Bronchial epithelial cell (primary cell): ENCODE results near the gene POMP. TPM values are rescaled to one million over a fixed set of nuclear protein-coding genes. Genes with fewer than 3 reads are reported as not detected.
"Not testable (repeated sequence)": the region's sequence is repeated elsewhere in the genome, so short reads cannot be mapped to it uniquely, and the experiment has no call there.

Source experiments
- DNase-seq: peaks from one replicate; pipeline ENCODE4 v3.0.0-alpha.2; 2010; ENCODE audit warnings: low read depth
- FAIRE-seq: peaks from 2 replicates; lab custom pipeline; 2011; peaks lifted over from hg19 to GRCh38; lab: Jason Lieb, UNC
- H3K27me3 ChIP-seq: 2 replicates; pipeline ENCODE4 v1.5.1; 2011; ENCODE audit warnings: low read length; ENCODE audit not compliant: control insufficient read depth, insufficient read depth
- H3K36me3 ChIP-seq: 2 replicates; pipeline ENCODE4 v1.5.1; 2011; ENCODE audit warnings: low read length; ENCODE audit not compliant: control insufficient read depth, insufficient read depth
- H3K4me3 ChIP-seq: 2 replicates; pipeline ENCODE4 v1.5.1; 2011; ENCODE audit warnings: mild to moderate bottlenecking, low read depth, low read length, control low read depth
- CTCF ChIP-seq: IDR thresholded peaks from 2 replicates; pipeline ENCODE4 v1.5.1; 2011; ENCODE audit warnings: mild to moderate bottlenecking, moderate library complexity, low read length, control low read depth, inconsistent platforms; ENCODE audit not compliant: insufficient read depth, severe bottlenecking
- total RNA-seq: library from RNA; depleted of rRNA; stranded (reverse); fragments of >200 nt; gene quantifications from 2 replicates; pipeline ENCODE4 v1.2.1, GENCODE V29; 2014

Gene POMP
- total RNA-seq, 1 donor from 2014 or later, result 51.9 TPM

DNA sequence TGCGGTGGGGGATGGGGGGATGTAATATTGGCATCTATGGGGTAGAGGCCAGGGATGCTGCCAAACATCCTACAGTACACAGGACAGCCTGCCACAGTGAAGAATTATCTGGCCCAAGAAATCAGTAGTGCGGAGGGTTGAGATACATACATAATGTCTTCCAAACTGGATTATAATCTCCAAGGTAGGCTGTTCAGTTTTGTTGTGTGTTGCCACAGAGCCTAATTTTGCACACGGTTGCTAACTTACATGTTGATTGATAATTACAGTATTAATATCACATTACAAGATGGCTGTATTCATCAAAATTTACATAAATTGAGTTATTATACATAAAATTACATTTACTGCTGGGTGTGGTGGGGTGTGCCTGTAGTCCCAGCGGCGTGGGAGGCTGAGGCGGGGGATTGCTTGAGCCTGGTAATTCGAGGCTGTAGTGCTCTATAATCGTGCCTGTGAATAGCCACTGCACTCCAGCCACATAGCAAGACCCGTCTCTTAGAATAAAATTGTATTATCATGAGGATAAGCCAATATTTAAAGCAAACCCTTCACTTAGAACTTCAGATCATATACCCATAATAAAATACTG, 8.1 kb downstream of the POMP start:
- H3K27me3 ChIP-seq, result no peaks in the 10 kb centered on the region
- H3K4me3 ChIP-seq, result no peak overlapping the region
- FAIRE-seq, result no peak
- no peak for DNase-seq
- peaks cover 17% of the 10 kb centered on the region for H3K36me3 ChIP-seq
- no peak for TF ChIP-seq CTCF

- Histone ChIP-seq H3K27me3 (no peaks in the 10 kb centered on the region), H3K36me3 (peaks cover 16% of the 10 kb centered on the region), H3K4me3 (no peak overlapping the region)
- FAIRE-seq, result no peak
- TF ChIP-seq CTCF, result no peak
- no peak for DNase-seq
Observed at GRCh38 chr13:28671126-28671792, 12.3 kb downstream of the POMP start.

- H3K27me3 ChIP-seq, result no peaks in the 10 kb centered on the region
- FAIRE-seq, result no peak
Observed at GRCh38 chr13:28678809-28679208, 19.9 kb downstream of the POMP start.

GRCh38 chr13:28679628-28680027, 20.7 kb downstream of the POMP start:
- TF ChIP-seq CTCF, result no peak
- FAIRE-seq, result no peak

More at GRCh38 chr13:28678809-28679208, 19.9 kb downstream of the POMP start:
- no peak for TF ChIP-seq CTCF
- H3K36me3 ChIP-seq, result peaks cover 7% of the 10 kb centered on the region
- DNase-seq, result no peak
- H3K4me3 ChIP-seq, result no peak overlapping the region

DNA sequence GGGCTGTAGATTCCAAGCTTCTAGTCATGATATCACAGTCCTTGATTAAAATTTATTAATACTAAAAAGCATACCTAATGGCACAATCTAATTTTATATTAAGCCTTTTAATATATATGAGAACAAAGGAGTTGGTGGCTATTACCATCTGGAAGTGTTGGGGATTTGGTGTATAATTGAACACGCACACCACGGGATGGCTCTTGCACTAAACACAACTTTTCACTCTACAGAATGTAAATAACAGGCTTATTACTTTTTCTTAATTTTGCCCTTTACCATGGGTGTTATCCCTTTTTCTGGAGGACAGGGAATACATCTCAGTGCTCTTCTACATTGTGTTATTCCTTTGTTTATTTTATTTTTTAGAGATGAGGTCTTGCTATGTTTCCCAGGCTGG, 21.6 kb downstream of the POMP start:
- H3K36me3 ChIP-seq, result peaks cover 3% of the 10 kb centered on the region
- FAIRE-seq (no peak), DNase-seq (no peak)
- no peak overlapping the region for H3K4me3 ChIP-seq
- H3K27me3 ChIP-seq, result no peaks in the 10 kb centered on the region
- TF ChIP-seq CTCF, result no peak

More at GRCh38 chr13:28679628-28680027, 20.7 kb downstream of the POMP start:
- Histone ChIP-seq H3K27me3 (no peaks in the 10 kb centered on the region), H3K4me3 (no peak overlapping the region), H3K36me3 (peaks cover 3% of the 10 kb centered on the region)
- peak; percentile 29 for DNase-seq

DNA sequence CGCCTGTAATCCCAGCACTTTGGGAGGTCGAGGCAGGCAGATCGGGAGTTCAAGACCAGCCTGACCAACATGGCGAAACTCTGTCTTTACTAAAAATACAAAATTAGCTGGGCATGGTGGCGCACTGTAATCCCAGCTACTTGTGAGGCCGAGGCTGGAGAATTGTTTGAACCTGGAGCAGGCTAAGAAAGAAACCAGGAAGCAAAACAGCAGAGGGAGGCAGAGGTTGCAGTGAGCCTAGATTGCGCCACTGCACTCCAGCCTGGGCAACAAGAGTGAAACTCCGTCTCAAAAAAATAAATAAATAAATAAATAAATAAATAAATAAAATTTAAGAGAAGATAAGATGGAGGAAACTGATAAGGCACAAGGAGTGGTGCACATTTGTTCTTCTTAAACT, 24.2 kb downstream of the POMP start:
- H3K27me3 ChIP-seq, H3K36me3 ChIP-seq, H3K4me3 ChIP-seq, FAIRE-seq, DNase-seq: not testable (repeated sequence)
